ENCODE data around the gene ANKRD2.

DNA sequence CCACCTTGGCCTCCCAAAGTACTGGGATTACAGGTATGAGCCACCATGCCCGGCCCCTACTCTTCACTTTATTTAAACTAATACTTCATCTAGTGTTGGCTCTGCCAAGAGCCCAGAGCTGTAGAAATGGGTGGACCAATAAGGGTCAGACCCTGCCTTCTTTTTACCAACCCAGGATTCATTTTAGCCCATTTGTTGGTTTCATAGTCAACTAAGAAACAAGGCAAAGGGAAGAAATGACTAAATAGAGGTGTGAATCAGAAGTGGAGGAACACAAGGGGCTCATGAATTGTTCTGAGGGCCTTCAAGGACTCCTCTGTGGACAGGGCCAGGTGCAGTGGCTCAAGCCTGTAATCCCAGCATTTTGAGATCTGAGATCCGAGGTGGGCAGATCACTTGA is 1.1 kb downstream of the ANKRD2 start:
- no peak for TF ChIP-seq POLR2A (IDR thresholded peaks at IDR 0.05)
- TF ChIP-seq, protein P1, sequence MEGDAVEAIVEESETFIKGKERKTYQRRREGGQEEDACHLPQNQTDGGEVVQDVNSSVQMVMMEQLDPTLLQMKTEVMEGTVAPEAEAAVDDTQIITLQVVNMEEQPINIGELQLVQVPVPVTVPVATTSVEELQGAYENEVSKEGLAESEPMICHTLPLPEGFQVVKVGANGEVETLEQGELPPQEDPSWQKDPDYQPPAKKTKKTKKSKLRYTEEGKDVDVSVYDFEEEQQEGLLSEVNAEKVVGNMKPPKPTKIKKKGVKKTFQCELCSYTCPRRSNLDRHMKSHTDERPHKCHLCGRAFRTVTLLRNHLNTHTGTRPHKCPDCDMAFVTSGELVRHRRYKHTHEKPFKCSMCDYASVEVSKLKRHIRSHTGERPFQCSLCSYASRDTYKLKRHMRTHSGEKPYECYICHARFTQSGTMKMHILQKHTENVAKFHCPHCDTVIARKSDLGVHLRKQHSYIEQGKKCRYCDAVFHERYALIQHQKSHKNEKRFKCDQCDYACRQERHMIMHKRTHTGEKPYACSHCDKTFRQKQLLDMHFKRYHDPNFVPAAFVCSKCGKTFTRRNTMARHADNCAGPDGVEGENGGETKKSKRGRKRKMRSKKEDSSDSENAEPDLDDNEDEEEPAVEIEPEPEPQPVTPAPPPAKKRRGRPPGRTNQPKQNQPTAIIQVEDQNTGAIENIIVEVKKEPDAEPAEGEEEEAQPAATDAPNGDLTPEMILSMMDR (IDR thresholded peaks at IDR 0.05): no peak
- no peak for TF ChIP-seq EP300 (IDR thresholded peaks at IDR 0.05)
